ENCODE results near the gene LRPAP1. TPM values are rescaled to one million over a fixed set of nuclear protein-coding genes. Genes with fewer than 3 reads are reported as not detected.

LRPAP1 gene
- total RNA-seq, 1 experiment from 2014 or later: 126 TPM

DNA sequence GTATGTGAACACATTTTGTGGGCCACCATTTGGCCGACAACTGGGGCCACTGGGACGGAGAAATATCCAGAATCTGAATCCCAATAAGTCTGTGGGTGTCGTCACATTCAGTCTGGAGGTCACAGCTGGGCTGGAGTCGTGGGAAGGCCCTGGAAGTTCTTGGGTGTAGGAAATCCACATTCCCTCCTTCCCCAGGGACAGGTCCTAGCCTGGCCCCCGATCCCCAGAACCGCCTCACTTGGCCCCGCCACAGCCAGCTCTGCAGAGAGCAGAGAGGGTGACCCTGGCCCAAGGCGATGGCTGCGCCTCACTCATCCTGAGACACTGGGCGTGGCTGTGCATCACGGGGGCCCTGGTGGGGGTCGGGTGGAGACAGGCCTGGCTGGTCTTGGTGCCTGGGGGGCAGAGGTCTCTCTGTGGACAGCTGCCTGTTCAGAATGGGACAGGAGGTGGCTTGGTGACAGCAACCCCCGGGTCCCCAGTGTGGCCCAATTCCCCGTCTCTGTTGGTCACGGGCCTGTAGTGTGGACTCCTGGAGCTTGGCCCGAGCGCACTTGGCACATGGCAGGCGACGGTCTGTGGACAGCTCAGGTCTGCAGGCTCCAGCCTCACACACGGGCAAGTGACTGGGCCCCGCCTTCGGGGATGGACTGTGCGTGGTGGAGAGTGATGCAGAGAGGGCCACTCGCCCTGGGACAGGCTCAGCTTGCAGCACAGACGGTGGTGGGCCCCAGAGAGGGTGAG, 52.7 kb downstream of the LRPAP1 start:
- TF ChIP-seq, protein P1, sequence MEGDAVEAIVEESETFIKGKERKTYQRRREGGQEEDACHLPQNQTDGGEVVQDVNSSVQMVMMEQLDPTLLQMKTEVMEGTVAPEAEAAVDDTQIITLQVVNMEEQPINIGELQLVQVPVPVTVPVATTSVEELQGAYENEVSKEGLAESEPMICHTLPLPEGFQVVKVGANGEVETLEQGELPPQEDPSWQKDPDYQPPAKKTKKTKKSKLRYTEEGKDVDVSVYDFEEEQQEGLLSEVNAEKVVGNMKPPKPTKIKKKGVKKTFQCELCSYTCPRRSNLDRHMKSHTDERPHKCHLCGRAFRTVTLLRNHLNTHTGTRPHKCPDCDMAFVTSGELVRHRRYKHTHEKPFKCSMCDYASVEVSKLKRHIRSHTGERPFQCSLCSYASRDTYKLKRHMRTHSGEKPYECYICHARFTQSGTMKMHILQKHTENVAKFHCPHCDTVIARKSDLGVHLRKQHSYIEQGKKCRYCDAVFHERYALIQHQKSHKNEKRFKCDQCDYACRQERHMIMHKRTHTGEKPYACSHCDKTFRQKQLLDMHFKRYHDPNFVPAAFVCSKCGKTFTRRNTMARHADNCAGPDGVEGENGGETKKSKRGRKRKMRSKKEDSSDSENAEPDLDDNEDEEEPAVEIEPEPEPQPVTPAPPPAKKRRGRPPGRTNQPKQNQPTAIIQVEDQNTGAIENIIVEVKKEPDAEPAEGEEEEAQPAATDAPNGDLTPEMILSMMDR (conservative IDR thresholded peaks at IDR 0.05): no peak
- TF ChIP-seq EZH2 (IDR thresholded peaks at IDR 0.05; ENCODE audit: low read depth): no peak
- no peaks in the 10 kb centered on the region for H3K79me2 ChIP-seq (ENCODE audit: low read depth)
- H3K36me3 ChIP-seq (ENCODE audit: low read depth): no peaks in the 10 kb centered on the region
- POLR2A ChIA-PET (ENCODE audit: unreplicated experiment): no interaction called here
- BruUV-seq (replicated peaks): no TSS peak
- no peak for DNase-seq
- peaks cover 7% of the 10 kb centered on the region; the same call in 1 of the 2 replicates for H3F3A ChIP-seq (ENCODE audit: insufficient read depth, low read depth)
- no peaks in the 10 kb centered on the region for H3K9me2 ChIP-seq (ENCODE audit: insufficient read depth)
- no peaks in the 10 kb centered on the region for H4K20me1 ChIP-seq (ENCODE audit: insufficient read depth)
- intact Hi-C loops (cut with micrococcal nuclease; ENCODE audit: unreplicated experiment): loop anchor here (1.0 to 10.0 kb wide), 4 partner anchors 35 to 287 kb away; partner anchors contain the start of gene RGS12
- no peaks in the 10 kb centered on the region for H3K27me3 ChIP-seq (ENCODE audit: insufficient read depth, low read depth)
- CTCF ChIA-PET: interaction anchor here (1.3 kb wide), 1 partner anchor 27 kb away, joined by 3 read pairs; no protein-coding TSS in a partner anchor
- H2AFZ ChIP-seq: no peak overlapping the region
- no peak overlapping the region for H3K27ac ChIP-seq
- peaks cover 10% of the 10 kb centered on the region for H3K4me1 ChIP-seq (replicated peaks; ENCODE audit: insufficient read depth)
- no peak overlapping the region for H3K4me2 ChIP-seq
- no peak overlapping the region for H3K4me3 ChIP-seq
- H3K9me3 ChIP-seq (ENCODE audit: insufficient read depth, low read depth): no peaks in the 10 kb centered on the region

DNA sequence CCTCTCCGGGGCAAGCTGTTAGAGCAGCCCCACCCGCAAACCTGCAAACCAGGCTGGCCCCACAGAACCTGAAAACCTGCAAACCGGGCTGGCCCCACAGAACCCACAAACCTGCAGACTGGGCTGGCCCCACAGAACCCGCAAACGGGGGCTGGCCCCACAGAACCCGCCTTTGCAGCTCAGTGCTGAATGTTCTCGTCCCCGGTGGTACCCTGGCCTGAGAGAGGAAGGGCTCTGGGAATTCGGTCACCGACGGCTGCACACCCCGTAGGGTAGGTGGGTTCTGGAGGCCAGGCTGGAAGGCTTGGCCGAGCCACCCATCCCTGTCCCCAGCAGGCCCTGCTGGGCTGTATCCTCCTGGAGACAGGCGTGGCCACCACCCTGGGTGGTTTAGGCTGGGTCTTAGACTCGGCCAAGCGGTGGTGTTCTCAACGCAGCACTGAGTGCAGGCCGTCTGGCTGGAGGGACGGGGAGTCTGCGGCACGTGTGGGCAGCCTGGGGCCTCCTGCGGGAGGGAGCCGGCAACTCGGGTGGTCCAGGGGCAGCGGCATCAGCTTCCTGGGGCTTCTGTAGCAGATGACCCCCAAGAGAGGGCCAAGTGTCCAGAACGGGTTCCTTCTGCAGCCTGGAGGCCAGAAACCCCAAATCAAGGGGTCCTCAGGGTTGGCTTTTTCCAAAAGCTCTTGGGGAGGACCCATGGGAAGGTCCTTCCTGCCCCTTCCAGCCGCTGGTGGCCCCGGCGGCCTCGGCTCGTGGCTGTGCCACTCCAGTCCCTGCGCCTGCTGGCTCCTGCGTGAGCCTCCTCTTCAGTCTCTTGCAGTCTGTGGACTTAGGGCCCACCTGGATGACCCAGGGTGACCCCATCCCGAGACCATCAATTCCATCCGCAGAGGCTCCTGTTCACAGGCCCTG, 53.5 kb downstream of the LRPAP1 start:
- no peak overlapping the region for H3K27ac ChIP-seq
- no peak overlapping the region for H2AFZ ChIP-seq
- peaks cover 5% of the 10 kb centered on the region for H3K4me1 ChIP-seq (replicated peaks; ENCODE audit: insufficient read depth)
- ChIA-PET CTCF (no interaction called here), POLR2A (ENCODE audit: unreplicated experiment) (no interaction called here)
- no peak for DNase-seq
- H3K36me3 ChIP-seq (ENCODE audit: low read depth): no peaks in the 10 kb centered on the region
- BruUV-seq (replicated peaks): no TSS peak
- H3K79me2 ChIP-seq (ENCODE audit: low read depth): no peaks in the 10 kb centered on the region
- intact Hi-C loops (cut with micrococcal nuclease; ENCODE audit: unreplicated experiment): no loop called here
- no peaks in the 10 kb centered on the region for H3K9me3 ChIP-seq (ENCODE audit: insufficient read depth, low read depth)
- no peaks in the 10 kb centered on the region for H3K9me2 ChIP-seq (ENCODE audit: insufficient read depth)
- H3F3A ChIP-seq (ENCODE audit: insufficient read depth, low read depth): peaks cover under 1% of the 10 kb centered on the region; the same call in 1 of the 2 replicates
- TF ChIP-seq, protein P1 (conservative IDR thresholded peaks at IDR 0.05): no peak
- no peak for TF ChIP-seq EZH2 (IDR thresholded peaks at IDR 0.05; ENCODE audit: low read depth)
- no peaks in the 10 kb centered on the region for H4K20me1 ChIP-seq (ENCODE audit: insufficient read depth)
- H3K27me3 ChIP-seq (ENCODE audit: insufficient read depth, low read depth): no peaks in the 10 kb centered on the region
- no peak overlapping the region for H3K4me3 ChIP-seq
- H3K4me2 ChIP-seq: no peak overlapping the region

DNA sequence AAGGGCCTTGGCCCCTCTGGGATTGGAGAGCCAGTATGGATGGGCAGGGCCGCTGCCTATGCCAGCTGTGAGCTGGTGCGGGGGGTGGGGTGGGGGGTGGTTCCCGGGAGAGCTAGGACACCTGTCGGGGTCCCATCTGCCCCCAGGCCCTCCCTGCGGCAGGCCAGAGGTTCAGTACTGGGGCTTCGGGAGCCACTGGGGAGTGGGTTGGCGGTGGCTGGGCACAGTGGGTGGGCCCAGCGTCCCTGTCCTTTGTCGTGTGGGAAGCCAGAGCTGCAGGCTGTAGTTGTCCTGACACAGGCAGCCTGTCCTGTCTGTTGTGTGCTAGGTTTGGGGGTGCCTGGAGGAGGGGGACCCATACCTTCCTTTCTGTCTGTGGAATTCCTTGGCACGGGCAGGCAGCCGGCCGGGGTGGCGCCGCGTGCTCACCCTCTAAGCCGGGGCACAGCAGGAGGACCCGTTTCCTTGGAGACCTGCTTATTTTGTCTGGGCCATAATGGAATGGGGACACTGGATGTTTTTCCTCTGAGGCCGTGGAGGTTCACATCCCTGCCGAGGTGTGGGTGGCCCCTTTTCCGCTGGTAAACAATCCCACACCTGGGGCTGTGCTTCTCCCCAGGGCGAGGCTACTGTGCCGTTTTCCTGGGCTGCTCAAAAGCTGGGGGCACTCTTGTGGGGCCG, 54.3 kb downstream of the LRPAP1 start:
- H3K27me3 ChIP-seq (ENCODE audit: insufficient read depth, low read depth): no peaks in the 10 kb centered on the region
- no peak overlapping the region for H2AFZ ChIP-seq
- ChIA-PET POLR2A (ENCODE audit: unreplicated experiment) (no interaction called here), CTCF (no interaction called here)
- no peak for DNase-seq
- H3F3A ChIP-seq (ENCODE audit: insufficient read depth, low read depth): no peaks in the 10 kb centered on the region
- BruUV-seq (replicated peaks): no TSS peak
- intact Hi-C loops (cut with micrococcal nuclease; ENCODE audit: unreplicated experiment): no loop called here
- no peaks in the 10 kb centered on the region for H4K20me1 ChIP-seq (ENCODE audit: insufficient read depth)
- no peak overlapping the region for H3K4me3 ChIP-seq
- H3K4me1 ChIP-seq (replicated peaks; ENCODE audit: insufficient read depth): no peaks in the 10 kb centered on the region
- H3K79me2 ChIP-seq (ENCODE audit: low read depth): no peaks in the 10 kb centered on the region
- no peaks in the 10 kb centered on the region for H3K9me3 ChIP-seq (ENCODE audit: insufficient read depth, low read depth)
- no peaks in the 10 kb centered on the region for H3K9me2 ChIP-seq (ENCODE audit: insufficient read depth)
- H3K4me2 ChIP-seq: no peak overlapping the region
- TF ChIP-seq, protein P1 (conservative IDR thresholded peaks at IDR 0.05): no peak
- no peak for TF ChIP-seq EZH2 (IDR thresholded peaks at IDR 0.05; ENCODE audit: low read depth)
- H3K27ac ChIP-seq: no peak overlapping the region
- no peaks in the 10 kb centered on the region for H3K36me3 ChIP-seq (ENCODE audit: low read depth)

All from PC-9 (cell line).